T-helper 2 cell treated with Interferon-gamma antibody and Interleukin-4, amounts not matched to agents 5 μg/mL and 100 μg/mL, for 36 hours (primary cell): ENCODE results near the gene AKNA.

ENCODE experiments used
- DNase-seq: peaks from one replicate; pipeline ENCODE4 v3.0.0; 2021; ENCODE audit warnings: low spot score
- H3K27ac Mint-ChIP-seq: one replicate; pipeline ENCODE4 v1.8.0; 2021; ENCODE audit warnings: mild to moderate bottlenecking, mixed read lengths
- H3K27me3 Mint-ChIP-seq: one replicate; pipeline ENCODE4 v1.8.0; 2021; ENCODE audit warnings: low read depth, mixed read lengths
- H3K36me3 Mint-ChIP-seq: one replicate; pipeline ENCODE4 v1.8.0; 2021; ENCODE audit warnings: low read depth, mixed read lengths
- H3K4me1 Mint-ChIP-seq: one replicate; pipeline ENCODE4 v1.8.0; 2021; ENCODE audit warnings: low read depth, mixed read lengths
- H3K4me3 Mint-ChIP-seq: one replicate; pipeline ENCODE4 v1.8.0; 2022; ENCODE audit warnings: mild to moderate bottlenecking, moderate library complexity, mixed read lengths
- H3K9me3 Mint-ChIP-seq: one replicate; pipeline ENCODE4 v1.8.0; 2021; ENCODE audit warnings: mixed read lengths

AKNA gene

GRCh38 chr9:114385397-114386181 is 2.2 kb downstream of the AKNA start:
- Mint-ChIP-seq H3K27ac (peak overlapping the region; percentile 98), H3K36me3 (peaks cover 84% of the 10 kb centered on the region), H3K27me3 (no peaks in the 10 kb centered on the region), H3K9me3 (no peaks in the 10 kb centered on the region), H3K4me1 (peaks cover 60% of the 10 kb centered on the region), H3K4me3 (peak overlapping the region; percentile 99)
- DNase-seq = peak; percentile 93

GRCh38 chr9:114384836-114385396 is 2.9 kb downstream of the AKNA start:
- peak overlapping the region; percentile 99 for H3K4me3 Mint-ChIP-seq
- H3K27ac Mint-ChIP-seq = peak overlapping the region; percentile 98
- no peaks in the 10 kb centered on the region for H3K9me3 Mint-ChIP-seq
- no peaks in the 10 kb centered on the region for H3K27me3 Mint-ChIP-seq
- peaks cover 81% of the 10 kb centered on the region for H3K36me3 Mint-ChIP-seq
- no peak for DNase-seq
- H3K4me1 Mint-ChIP-seq = peaks cover 57% of the 10 kb centered on the region

GRCh38 chr9:114384341-114384740 is 3.4 kb downstream of the AKNA start:
- no peak for DNase-seq
- H3K4me3 Mint-ChIP-seq = peak overlapping the region; percentile 99
- peaks cover 58% of the 10 kb centered on the region for H3K4me1 Mint-ChIP-seq
- H3K27me3 Mint-ChIP-seq = no peaks in the 10 kb centered on the region
- peaks cover 84% of the 10 kb centered on the region for H3K36me3 Mint-ChIP-seq
- H3K27ac Mint-ChIP-seq = peak overlapping the region; percentile 98
- no peaks in the 10 kb centered on the region for H3K9me3 Mint-ChIP-seq

GRCh38 chr9:114383521-114384231 is 4.1 kb downstream of the AKNA start:
- Mint-ChIP-seq H3K4me1 (peaks cover 54% of the 10 kb centered on the region), H3K27ac (peak overlapping the region; percentile 98), H3K9me3 (no peaks in the 10 kb centered on the region), H3K36me3 (peaks cover 85% of the 10 kb centered on the region), H3K27me3 (no peaks in the 10 kb centered on the region), H3K4me3 (peak overlapping the region; percentile 99)
- DNase-seq = no peak

GRCh38 chr9:114382699-114383520 is 4.9 kb downstream of the AKNA start:
- peaks cover 89% of the 10 kb centered on the region for H3K36me3 Mint-ChIP-seq
- H3K27me3 Mint-ChIP-seq = no peaks in the 10 kb centered on the region
- no peaks in the 10 kb centered on the region for H3K9me3 Mint-ChIP-seq
- DNase-seq = peak; percentile 81
- peaks cover 57% of the 10 kb centered on the region for H3K4me1 Mint-ChIP-seq
- H3K27ac Mint-ChIP-seq = peak overlapping the region; percentile 87
- peak overlapping the region; percentile 99 for H3K4me3 Mint-ChIP-seq

GRCh38 chr9:114378883-114379282 is 8.9 kb downstream of the AKNA start:
- H3K36me3 Mint-ChIP-seq = peaks cover 87% of the 10 kb centered on the region
- no peaks in the 10 kb centered on the region for H3K9me3 Mint-ChIP-seq
- H3K4me1 Mint-ChIP-seq = peaks cover 77% of the 10 kb centered on the region

GRCh38 chr9:114378016-114378415 is 9.8 kb downstream of the AKNA start:
- no peaks in the 10 kb centered on the region for H3K9me3 Mint-ChIP-seq
- H3K27me3 Mint-ChIP-seq = no peaks in the 10 kb centered on the region
- DNase-seq = no peak
- H3K27ac Mint-ChIP-seq = peak overlapping the region; percentile 87
- peak overlapping the region; percentile 32 for H3K4me3 Mint-ChIP-seq
- H3K36me3 Mint-ChIP-seq = peaks cover 85% of the 10 kb centered on the region
- H3K4me1 Mint-ChIP-seq = peaks cover 76% of the 10 kb centered on the region

More at GRCh38 chr9:114378883-114379282, 8.9 kb downstream of the AKNA start:
- Mint-ChIP-seq H3K4me3 (peak overlapping the region; percentile 52), H3K27me3 (no peaks in the 10 kb centered on the region), H3K27ac (peak overlapping the region; percentile 87)
- no peak for DNase-seq

GRCh38 chr9:114376586-114377445 is 11.0 kb downstream of the AKNA start:
- Mint-ChIP-seq H3K36me3 (peaks cover 85% of the 10 kb centered on the region), H3K27ac (peak overlapping the region; percentile 80), H3K4me3 (peak overlapping the region; percentile 66), H3K9me3 (no peaks in the 10 kb centered on the region), H3K4me1 (peaks cover 75% of the 10 kb centered on the region), H3K27me3 (no peaks in the 10 kb centered on the region)
- DNase-seq = no peak

- Mint-ChIP-seq H3K4me3 (peak overlapping the region; percentile 22), H3K27ac (peak overlapping the region; percentile 72), H3K4me1 (peaks cover 78% of the 10 kb centered on the region), H3K27me3 (no peaks in the 10 kb centered on the region), H3K36me3 (peaks cover 86% of the 10 kb centered on the region), H3K9me3 (no peaks in the 10 kb centered on the region)
- no peak for DNase-seq
Observed at GRCh38 chr9:114375386-114376175, 12.2 kb downstream of the AKNA start.

- Mint-ChIP-seq H3K36me3 (peaks cover 83% of the 10 kb centered on the region), H3K27ac (peak overlapping the region; percentile 72), H3K27me3 (no peaks in the 10 kb centered on the region), H3K4me3 (peak overlapping the region; percentile 22), H3K9me3 (no peaks in the 10 kb centered on the region), H3K4me1 (peaks cover 75% of the 10 kb centered on the region)
- DNase-seq = no peak
Observed at GRCh38 chr9:114374936-114375335, 12.8 kb downstream of the AKNA start.

- peaks cover 74% of the 10 kb centered on the region for H3K4me1 Mint-ChIP-seq
- DNase-seq = no peak
- H3K4me3 Mint-ChIP-seq = peak overlapping the region; percentile 22
- H3K27ac Mint-ChIP-seq = peak overlapping the region; percentile 72
- H3K9me3 Mint-ChIP-seq = no peaks in the 10 kb centered on the region
- H3K27me3 Mint-ChIP-seq = no peaks in the 10 kb centered on the region
- peaks cover 84% of the 10 kb centered on the region for H3K36me3 Mint-ChIP-seq
Observed at GRCh38 chr9:114373960-114374730, 13.6 kb downstream of the AKNA start.
